GM12878 (cell line): ENCODE measurements around the gene AGXT. TPM values are rescaled to one million over a fixed set of nuclear protein-coding genes. Genes with fewer than 3 reads are reported as not detected.

ENCODE experiments used
- ATAC-seq: fragments of 200-7000 bp; cut with Tn5 transposase; 3 replicates; pipeline ENCODE4 v1.9.1; 2020; ENCODE audit warnings: mild to moderate bottlenecking, moderate library complexity
- BruUV-seq: library from RNA; stranded (reverse); fragments of 400-500 nt; replicated peaks from 2 replicates; lab custom pipeline; 2021; lab: Mats Ljungman, UMichigan
- CTCF ChIA-PET: fragments of 300-600 bp; sonication (Branson Sonifier 250); formaldehyde crosslinking; extraction: SDS; loops from one replicate; lab custom pipeline; 2021; ENCODE audit warnings: inconsistent platforms; lab: Yijun Ruan, JAX
- POLR2A ChIA-PET: fragments of 350-600 bp; formaldehyde crosslinking; extraction: SDS; loops from one replicate; lab custom pipeline; 2021; ENCODE audit warnings: inconsistent platforms; lab: Charles Lee
- RAD21 ChIA-PET: fragments of 300-600 bp; sonication (Branson Sonifier 250); formaldehyde crosslinking; loops from one replicate; lab custom pipeline; 2023; ENCODE audit warnings: antibody characterized with exemption; ENCODE audit not compliant: unreplicated experiment; lab: Charles Lee
- SMC1A ChIA-PET: fragments of 300-600 bp; sonication (Branson Sonifier 250); formaldehyde crosslinking; loops from one replicate; lab custom pipeline; 2023; ENCODE audit not compliant: unreplicated experiment, uncharacterized antibody; lab: Charles Lee
- DNase-seq: peaks from one replicate; pipeline ENCODE4 v3.0.0-alpha.2; 2011; ENCODE audit warnings: low read depth, low spot score
- FAIRE-seq: peaks from 3 replicates; lab custom pipeline; 2011; peaks lifted over from hg19 to GRCh38; lab: Jason Lieb, UNC
- H2AFZ ChIP-seq: 2 replicates; pipeline ENCODE4 v1.6.0; 2011; ENCODE audit warnings: low read depth, low read length, control low read depth; ENCODE audit not compliant: control insufficient read depth
- H3K27ac ChIP-seq: 2 replicates; pipeline ENCODE4 v1.5.1; 2011; ENCODE audit warnings: control low read depth; ENCODE audit not compliant: control insufficient read depth, insufficient read depth
- H3K27me3 ChIP-seq, 2 experiments: replicated peaks in 1 of 2; 2 replicates each; pipeline versions ENCODE4 v1.6.0 to v1.6.1; 2011; ENCODE audit warnings: low read length in 1 of 2; ENCODE audit not compliant: control insufficient read depth in 2 of 2, insufficient read depth in 2 of 2
- H3K36me3 ChIP-seq, 2 experiments: 2 replicates each; pipeline ENCODE4 v1.5.1; 2011; ENCODE audit warnings: low read length in 1 of 2; ENCODE audit not compliant: control insufficient read depth in 2 of 2, insufficient read depth in 2 of 2
- H3K4me1 ChIP-seq: 2 replicates; pipeline ENCODE4 v1.6.1; 2011; ENCODE audit warnings: mild to moderate bottlenecking, low read length, moderate library complexity, mixed read lengths; ENCODE audit not compliant: control insufficient read depth, insufficient read depth
- H3K4me2 ChIP-seq: 2 replicates; pipeline ENCODE4 v1.6.0; 2011; ENCODE audit warnings: control low read depth; ENCODE audit not compliant: control insufficient read depth, insufficient read depth
- H3K4me3 ChIP-seq: fragments of 200-600 bp; sonication (generic); 2 replicates; pipeline ENCODE4 v1.5.1; 2016
- H3K79me2 ChIP-seq: 2 replicates; pipeline ENCODE4 v1.6.0; 2011; ENCODE audit warnings: low read length; ENCODE audit not compliant: control insufficient read depth, insufficient read depth
- H3K9ac ChIP-seq: 2 replicates; pipeline ENCODE4 v1.8.0; 2011; ENCODE audit warnings: low read length, control low read depth, mixed read lengths; ENCODE audit not compliant: control insufficient read depth, insufficient read depth
- H3K9me3 ChIP-seq: replicated peaks from 3 replicates; pipeline ENCODE4 v1.5.1; 2011; ENCODE audit warnings: mild to moderate bottlenecking, low read length; ENCODE audit not compliant: control insufficient read depth, insufficient read depth
- H4K20me1 ChIP-seq: 2 replicates; pipeline ENCODE4 v1.6.0; 2011; ENCODE audit not compliant: control insufficient read depth, insufficient read depth
- BMI1 ChIP-seq: fragments of 450-650 bp; IDR thresholded peaks from 2 replicates; pipeline ENCODE4 v1.6.1; 2016; ENCODE audit warnings: mild to moderate bottlenecking, moderate library complexity, borderline replicate concordance
- EP300 ChIP-seq, 2 experiments: fragments of 150-350 bp in 1 of 2; IDR thresholded peaks; 2 replicates each; pipeline ENCODE4 v1.6.1; 2011 to 2012; ENCODE audit warnings: low read depth in 2 of 2, low read length in 2 of 2, borderline replicate concordance in 1 of 2, improper control_type of control experiment in 1 of 2, inconsistent platforms in 1 of 2; ENCODE audit not compliant: control insufficient read depth in 1 of 2
- EZH2 ChIP-seq: IDR thresholded peaks from 2 replicates; pipeline ENCODE4 v1.6.1; 2012; ENCODE audit warnings: low read depth, mild to moderate bottlenecking, control low read depth, inconsistent platforms, low read length, borderline replicate concordance; ENCODE audit not compliant: control insufficient read depth
- FOXK2 ChIP-seq: fragments of 450-650 bp; IDR thresholded peaks from 2 replicates; pipeline ENCODE4 v1.6.1; 2017; ENCODE audit warnings: mild to moderate bottlenecking, moderate library complexity
- HCFC1 ChIP-seq: fragments of 150-350 bp; IDR thresholded peaks from 2 replicates; pipeline ENCODE4 v1.6.1; 2014; ENCODE audit warnings: low read length
- POLR2A ChIP-seq: IDR thresholded peaks from 2 replicates; pipeline ENCODE4 v1.6.1; 2011; ENCODE audit warnings: low read depth, mild to moderate bottlenecking, low read length
- SMAD5 ChIP-seq: IDR thresholded peaks from 2 replicates; pipeline ENCODE4 v1.6.1; 2016; ENCODE audit warnings: antibody characterized with exemption, low read depth
- SMARCA5 ChIP-seq: fragments of 450-650 bp; IDR thresholded peaks from 2 replicates; pipeline ENCODE4 v1.6.1; 2017; ENCODE audit warnings: mild to moderate bottlenecking
- TCF7 ChIP-seq: IDR thresholded peaks from 2 replicates; pipeline ENCODE4 v1.6.1; 2014; ENCODE audit warnings: antibody characterized with exemption, borderline replicate concordance
- USF2 ChIP-seq: IDR thresholded peaks from 2 replicates; pipeline ENCODE4 v1.6.1; 2011; ENCODE audit warnings: low read depth, low read length, improper control_type of control experiment, borderline replicate concordance
- ZBTB40 ChIP-seq: fragments of 450-650 bp; IDR thresholded peaks from 2 replicates; pipeline ENCODE4 v1.6.1; 2016; ENCODE audit warnings: mild to moderate bottlenecking, moderate library complexity, borderline replicate concordance
- ZNF274 ChIP-seq: IDR thresholded peaks from one replicate; pipeline ENCODE4 v1.8.0; 2011; ENCODE audit not compliant: insufficient read length, insufficient read depth
- WGBS: methylation state at CpG from one replicate; pipeline ENCODE4 v1.1.6; 2016; ENCODE audit warnings: low lambda C conversion rate; ENCODE audit not compliant: insufficient replicate concordance, insufficient coverage; ENCODE audit errors: missing lambda C conversion rate; 5-methylcytosine and 5-hydroxymethylcytosine counted together
- in situ Hi-C: fragments of 300-500 bp; cut with MboI; formaldehyde crosslinking; loops from 9 replicates; pipeline ENCODE4 v1.14.3; 2018; ENCODE audit warnings: mixed read lengths
- intact Hi-C: fragments of 100-400 bp; cut with micrococcal nuclease; formaldehyde crosslinking; loops from one replicate; pipeline ENCODE4 v1.14.2; 2022; ENCODE audit not compliant: unreplicated experiment
- polyA plus RNA-seq, 11 experiments: library from polyadenylated mRNA; depleted of rRNA in 4 of 11; unstranded in 6 of 11; stranded (reverse) in 5 of 11; fragments of >200 nt; fragmentation: Nextera tagmentation in 4 of 11; fragmentation: Illumina TruSeq in 1 of 11; extraction: Ambion mirVana in 4 of 11; extraction: Trizol in 1 of 11; gene quantifications; 1 replicate in 1 of 11; 2 replicates in 10 of 11; pipeline versions ENCODE4 v1.2.1 to v1.2.3, GENCODE V29; 2011 to 2016; ENCODE audit warnings: inconsistent platforms in 2 of 11, missing spikeins in 2 of 11, low read depth in 1 of 11
- total RNA-seq, 4 experiments: library from RNA; depleted of rRNA in 3 of 4; stranded (reverse); fragments of >200 nt in 3 of 4; fragmentation: Illumina TruSeq in 1 of 4; extraction: Trizol in 1 of 4; gene quantifications; 2 replicates each; pipeline versions ENCODE4 v1.2.1 to v1.2.3, GENCODE V29; 2013 to 2021

Gene AGXT
- total and polyA plus RNA-seq, 10 of the 15 experiments (the other 5 are each of a cell fraction or from before 2014, with no cell fraction given) = 0.18 TPM; not detected in 9

GRCh38 chr2:240869109-240869955 lies 708 bp downstream of the AGXT start:
- no peak overlapping the region for H3K27ac ChIP-seq
- no peak overlapping the region for H3K4me2 ChIP-seq
- intact Hi-C loops (no loop called here), in situ Hi-C loops (no loop called here)
- RAD21 ChIA-PET = no interaction called here
- SMC1A ChIA-PET = no interaction called here
- peaks cover 2 to 4% of the 10 kb centered on the region in 2 experiments; a peak in 3 of 4 replicates for H3K27me3 ChIP-seq
- no peak for ATAC-seq
- H3K4me1 ChIP-seq = no peaks in the 10 kb centered on the region
- POLR2A ChIA-PET = no interaction called here
- no peaks in the 10 kb centered on the region for H3K9me3 ChIP-seq
- no peaks in the 10 kb centered on the region for H4K20me1 ChIP-seq
- no peaks in the 10 kb centered on the region for H3K79me2 ChIP-seq
- no peak for TF ChIP-seq SMARCA5
- no peak for TF ChIP-seq TCF7
- TF ChIP-seq ZBTB40 = no peak
- no peak for TF ChIP-seq EP300 (IDR thresholded peaks at IDR 0.05; ENCODE audit: borderline replicate concordance in 1 of 2, control insufficient read depth in 1 of 2, low read depth in 2 of 2, low read length in 2 of 2)
- TF ChIP-seq FOXK2 = no peak
- no peak for TF ChIP-seq BMI1
- TF ChIP-seq ZNF274 = no peak
- no peak for TF ChIP-seq POLR2A
- TF ChIP-seq SMAD5 = no peak
- TF ChIP-seq USF2 = no peak
- no peak for TF ChIP-seq HCFC1
- TF ChIP-seq EZH2 = no peak
- TF ChIP-seq, all 136 proteins: peak for 0
- H2AFZ ChIP-seq = no peak overlapping the region
- WGBS = 38% methylated on average over 25 of the region's 25 CpGs
- H3K9ac ChIP-seq = no peak overlapping the region
- no peak for FAIRE-seq
- no peak for DNase-seq
- no TSS peak for BruUV-seq
- no peaks in the 10 kb centered on the region for H3K36me3 ChIP-seq
- CTCF ChIA-PET = no interaction called here
- H3K4me3 ChIP-seq = no peak overlapping the region
